Breast epithelium (tissue), 3 donors: ENCODE data around the gene INTS3.

Experiments
- POLR2A ChIP-seq: fragments of 450-650 bp; IDR thresholded peaks from one replicate; pipeline ENCODE4 v1.6.1; 2016; ENCODE audit warnings: antibody characterized with exemption, mild to moderate bottlenecking, moderate library complexity
- POLR2AphosphoS5 ChIP-seq, 3 donors: sonication (generic); formaldehyde crosslinking; IDR thresholded peaks; one replicate each; pipeline ENCODE4 v1.6.1; 2017; ENCODE audit warnings: antibody characterized with exemption in 3 of 3
- TF ChIP-seq, protein P1 (sequence below), 3 donors: fragments of 450-650 bp; IDR thresholded peaks; one replicate each; pipeline ENCODE4 v1.5.1; 2016 to 2017; ENCODE audit warnings: antibody characterized with exemption in 3 of 3, mild to moderate bottlenecking in 3 of 3, moderate library complexity in 3 of 3

DNA sequence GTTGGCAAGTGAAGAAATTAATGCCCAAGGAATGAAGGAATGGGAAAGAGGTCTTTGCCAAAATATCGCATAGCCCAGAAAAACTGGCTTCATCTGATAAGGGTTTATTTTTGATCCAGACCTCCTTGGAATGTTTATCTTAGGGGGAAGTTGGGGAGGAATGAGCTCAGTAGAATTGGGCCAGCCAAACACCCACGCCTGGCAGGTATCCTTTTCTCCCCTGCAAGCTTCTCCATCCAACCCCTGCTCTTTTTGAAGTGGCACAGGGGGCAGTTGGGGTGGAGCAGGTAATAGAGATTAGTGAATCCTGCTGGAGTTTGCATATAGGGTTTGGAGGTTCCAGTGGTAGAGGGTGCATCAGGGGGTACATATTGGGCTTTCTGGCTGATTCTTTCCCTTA is 21.1 kb downstream of the INTS3 start:
- TF ChIP-seq, protein P1, sequence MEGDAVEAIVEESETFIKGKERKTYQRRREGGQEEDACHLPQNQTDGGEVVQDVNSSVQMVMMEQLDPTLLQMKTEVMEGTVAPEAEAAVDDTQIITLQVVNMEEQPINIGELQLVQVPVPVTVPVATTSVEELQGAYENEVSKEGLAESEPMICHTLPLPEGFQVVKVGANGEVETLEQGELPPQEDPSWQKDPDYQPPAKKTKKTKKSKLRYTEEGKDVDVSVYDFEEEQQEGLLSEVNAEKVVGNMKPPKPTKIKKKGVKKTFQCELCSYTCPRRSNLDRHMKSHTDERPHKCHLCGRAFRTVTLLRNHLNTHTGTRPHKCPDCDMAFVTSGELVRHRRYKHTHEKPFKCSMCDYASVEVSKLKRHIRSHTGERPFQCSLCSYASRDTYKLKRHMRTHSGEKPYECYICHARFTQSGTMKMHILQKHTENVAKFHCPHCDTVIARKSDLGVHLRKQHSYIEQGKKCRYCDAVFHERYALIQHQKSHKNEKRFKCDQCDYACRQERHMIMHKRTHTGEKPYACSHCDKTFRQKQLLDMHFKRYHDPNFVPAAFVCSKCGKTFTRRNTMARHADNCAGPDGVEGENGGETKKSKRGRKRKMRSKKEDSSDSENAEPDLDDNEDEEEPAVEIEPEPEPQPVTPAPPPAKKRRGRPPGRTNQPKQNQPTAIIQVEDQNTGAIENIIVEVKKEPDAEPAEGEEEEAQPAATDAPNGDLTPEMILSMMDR (IDR thresholded peaks at IDR 0.05), result no peak
- TF ChIP-seq POLR2AphosphoS5 (IDR thresholded peaks at IDR 0.05) (no peak), POLR2A (no peak)
